BE2C (cell line): Measurements from ENCODE around the gene MCOLN1.

Experiments used
- DNase-seq: peaks from one replicate; pipeline ENCODE4 v3.0.0-alpha.2; 2020
- H3K27me3 ChIP-seq: fragments of 250-450 bp; sonication (Bioruptor Pico); 2 replicates; pipeline ENCODE4 v1.5.1; 2020; ENCODE audit warnings: mild to moderate bottlenecking
- H3K36me3 ChIP-seq: fragments of 250-450 bp; sonication (Bioruptor Pico); 2 replicates; pipeline ENCODE4 v1.5.1; 2020; ENCODE audit warnings: mild to moderate bottlenecking
- H3K4me1 ChIP-seq: fragments of 250-450 bp; sonication (Bioruptor Pico); 2 replicates; pipeline ENCODE4 v1.5.1; 2020
- H3K4me3 ChIP-seq: 2 replicates; pipeline ENCODE4 v1.5.1; 2011; ENCODE audit warnings: low read depth, low read length
- H3K9me3 ChIP-seq: fragments of 250-450 bp; sonication (Bioruptor Pico); 2 replicates; pipeline ENCODE4 v1.5.1; 2020
- TF ChIP-seq, protein P1 (sequence below): IDR thresholded peaks from 2 replicates; pipeline ENCODE4 v1.5.1; 2012; ENCODE audit warnings: mild to moderate bottlenecking, low read depth, low read length

MCOLN1 gene

DNA sequence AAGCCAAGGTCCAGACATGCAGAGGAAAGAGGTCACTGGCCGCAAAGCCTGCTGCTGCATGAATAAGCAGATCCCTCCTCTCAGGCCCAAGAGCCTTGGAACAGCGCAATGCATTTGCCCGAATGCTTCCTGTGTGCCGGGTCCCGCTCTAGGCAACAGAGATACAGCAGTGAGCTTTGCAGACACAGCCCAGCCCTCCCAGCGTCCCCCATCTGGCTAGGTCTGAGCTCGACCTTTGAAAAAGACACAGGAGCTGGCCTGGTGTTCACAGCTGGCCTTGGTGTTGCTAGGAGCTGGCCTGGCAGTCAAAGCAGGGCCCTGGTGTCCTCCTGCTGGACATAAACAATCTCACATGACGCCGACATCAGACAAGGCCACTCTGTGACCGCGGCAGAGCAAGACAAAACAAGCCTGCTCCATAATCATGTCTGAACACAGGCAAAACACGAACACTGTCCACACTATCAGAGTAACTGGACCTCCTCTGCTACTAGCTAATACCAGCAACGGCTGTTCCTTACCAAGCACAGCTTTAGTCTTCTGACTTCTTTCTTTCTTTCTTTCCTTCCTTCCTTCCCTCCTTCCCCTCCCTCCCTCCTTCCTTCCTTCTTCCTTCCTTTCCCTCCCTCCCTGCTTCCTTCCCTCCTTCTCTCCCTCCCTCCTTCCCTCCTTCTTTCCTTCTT, 27.9 kb upstream of the MCOLN1 start:
- H3K4me1 ChIP-seq: peaks cover under 1% of the 10 kb centered on the region
- H3K4me3 ChIP-seq: no peak overlapping the region
- no peak for DNase-seq
- H3K27me3 ChIP-seq: no peaks in the 10 kb centered on the region
- TF ChIP-seq, protein P1, sequence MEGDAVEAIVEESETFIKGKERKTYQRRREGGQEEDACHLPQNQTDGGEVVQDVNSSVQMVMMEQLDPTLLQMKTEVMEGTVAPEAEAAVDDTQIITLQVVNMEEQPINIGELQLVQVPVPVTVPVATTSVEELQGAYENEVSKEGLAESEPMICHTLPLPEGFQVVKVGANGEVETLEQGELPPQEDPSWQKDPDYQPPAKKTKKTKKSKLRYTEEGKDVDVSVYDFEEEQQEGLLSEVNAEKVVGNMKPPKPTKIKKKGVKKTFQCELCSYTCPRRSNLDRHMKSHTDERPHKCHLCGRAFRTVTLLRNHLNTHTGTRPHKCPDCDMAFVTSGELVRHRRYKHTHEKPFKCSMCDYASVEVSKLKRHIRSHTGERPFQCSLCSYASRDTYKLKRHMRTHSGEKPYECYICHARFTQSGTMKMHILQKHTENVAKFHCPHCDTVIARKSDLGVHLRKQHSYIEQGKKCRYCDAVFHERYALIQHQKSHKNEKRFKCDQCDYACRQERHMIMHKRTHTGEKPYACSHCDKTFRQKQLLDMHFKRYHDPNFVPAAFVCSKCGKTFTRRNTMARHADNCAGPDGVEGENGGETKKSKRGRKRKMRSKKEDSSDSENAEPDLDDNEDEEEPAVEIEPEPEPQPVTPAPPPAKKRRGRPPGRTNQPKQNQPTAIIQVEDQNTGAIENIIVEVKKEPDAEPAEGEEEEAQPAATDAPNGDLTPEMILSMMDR: no peak
- H3K36me3 ChIP-seq: no peaks in the 10 kb centered on the region
- no peaks in the 10 kb centered on the region for H3K9me3 ChIP-seq

DNA sequence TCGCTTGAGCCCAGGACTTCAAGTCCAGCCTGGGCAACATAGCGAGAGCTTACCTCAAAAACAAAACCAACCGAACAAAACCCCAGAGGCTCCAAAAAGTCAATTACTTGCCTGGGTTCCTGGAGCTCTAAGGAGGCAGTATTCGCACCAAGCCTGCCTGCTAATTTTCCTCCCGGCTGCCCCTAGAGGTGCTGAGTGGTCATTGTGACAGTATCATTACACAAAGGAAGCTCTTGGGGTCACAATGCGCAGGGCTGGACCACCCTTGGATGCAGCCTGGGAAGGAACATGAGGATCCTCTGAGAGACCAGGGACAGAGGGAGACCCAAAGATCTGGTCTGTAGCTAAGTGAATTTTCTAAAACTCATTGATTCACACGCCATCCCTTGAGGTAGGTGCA, 25.1 kb upstream of the MCOLN1 start:
- Histone ChIP-seq H3K4me1 (no peaks in the 10 kb centered on the region), H3K9me3 (no peaks in the 10 kb centered on the region), H3K27me3 (no peaks in the 10 kb centered on the region), H3K4me3 (no peak overlapping the region), H3K36me3 (no peaks in the 10 kb centered on the region)
- TF ChIP-seq, protein P1: peak; percentile 56
- peak; percentile 23 for DNase-seq

DNA sequence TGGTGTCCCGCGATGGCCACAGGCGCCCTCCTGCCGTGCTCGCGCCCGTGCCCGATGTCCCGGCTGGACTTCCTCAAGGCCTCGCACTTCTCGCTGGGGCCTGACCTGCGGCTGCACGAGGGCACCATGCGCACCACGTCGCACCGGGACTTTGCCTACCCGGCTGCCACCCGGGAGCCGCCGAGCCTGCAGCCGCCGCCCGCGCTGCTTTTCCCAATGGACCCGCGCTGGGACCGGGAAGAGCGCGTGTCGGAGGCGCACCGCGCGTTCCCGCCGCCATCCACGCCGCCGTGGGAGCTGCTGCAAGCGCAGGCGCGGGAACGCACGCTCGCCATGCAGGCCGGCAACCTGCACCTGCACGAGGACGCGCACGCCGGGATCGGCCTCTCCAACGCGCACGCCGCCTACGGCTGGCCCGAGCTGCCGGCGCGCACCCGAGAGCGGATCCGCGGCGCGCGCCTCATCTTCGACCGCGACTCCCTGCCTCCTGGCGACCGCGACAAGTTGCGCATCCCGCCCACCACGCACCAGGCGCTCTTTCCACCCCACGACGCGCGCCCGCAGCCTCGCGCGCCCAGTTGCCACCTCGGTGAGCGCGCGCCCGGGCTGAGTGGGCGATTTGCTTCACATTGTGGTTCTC, 21.5 kb upstream of the MCOLN1 start:
- DNase-seq: peak; percentile 83
- Histone ChIP-seq H3K36me3 (no peaks in the 10 kb centered on the region), H3K9me3 (no peaks in the 10 kb centered on the region), H3K27me3 (no peaks in the 10 kb centered on the region), H3K4me1 (0 out of 2 replicates have a peak, but pooled peaks cover 4% of the 10 kb centered on the region), H3K4me3 (peak overlapping the region; percentile 39)
- TF ChIP-seq, protein P1: 0 out of 2 replicates have a peak, but pooled peaks have one; percentile 5

DNA sequence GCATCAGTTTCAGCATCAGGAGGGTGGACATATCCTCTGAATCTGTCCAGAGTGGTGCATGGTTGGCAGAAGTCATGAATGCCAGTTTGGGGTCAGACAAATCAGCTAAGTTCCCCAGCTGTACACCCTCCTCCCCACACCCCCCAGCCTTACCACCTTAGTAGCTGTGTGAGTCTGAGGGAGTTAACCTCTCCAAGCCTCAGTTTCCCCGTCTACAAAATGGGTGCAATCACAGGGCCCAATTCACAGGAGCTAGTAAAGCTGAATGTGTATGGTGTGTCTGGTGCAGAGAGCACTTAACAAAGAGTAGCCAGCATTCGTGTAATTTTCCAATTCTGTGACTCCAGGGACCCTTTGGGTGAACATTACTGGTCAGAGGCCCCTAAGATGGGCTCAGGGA, 19.9 kb upstream of the MCOLN1 start:
- Histone ChIP-seq H3K4me3 (no peak overlapping the region), H3K9me3 (no peaks in the 10 kb centered on the region), H3K27me3 (no peaks in the 10 kb centered on the region), H3K36me3 (no peaks in the 10 kb centered on the region), H3K4me1 (peaks cover 8% of the 10 kb centered on the region; the same call in 1 of the 2 replicates)
- TF ChIP-seq, protein P1: no peak
- DNase-seq: no peak

DNA sequence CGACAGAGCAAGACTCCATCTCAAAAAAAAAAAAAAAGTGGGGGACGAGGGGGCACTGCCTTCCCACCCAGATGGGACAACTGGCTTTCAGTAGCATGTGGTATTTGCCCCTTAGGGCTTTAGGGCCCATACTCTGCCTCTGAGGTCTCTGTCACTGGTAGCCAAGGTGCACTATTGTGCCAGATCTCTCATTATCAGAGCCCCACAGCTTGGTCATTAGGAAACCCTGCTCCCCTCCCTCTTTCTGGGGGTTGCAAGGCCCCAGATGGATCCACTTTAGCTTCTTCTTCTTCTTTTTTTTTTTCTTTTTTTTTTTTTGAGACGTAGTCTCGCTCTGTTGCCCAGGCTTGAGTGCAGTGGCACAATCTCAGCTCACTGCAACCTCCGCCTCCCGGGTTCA, 17.7 kb upstream of the MCOLN1 start:
- TF ChIP-seq, protein P1: no peak
- no peaks in the 10 kb centered on the region for H3K36me3 ChIP-seq
- H3K4me1 ChIP-seq: peaks cover 14% of the 10 kb centered on the region
- H3K9me3 ChIP-seq: no peaks in the 10 kb centered on the region
- no peak overlapping the region for H3K4me3 ChIP-seq
- H3K27me3 ChIP-seq: no peaks in the 10 kb centered on the region
- DNase-seq: no peak

DNA sequence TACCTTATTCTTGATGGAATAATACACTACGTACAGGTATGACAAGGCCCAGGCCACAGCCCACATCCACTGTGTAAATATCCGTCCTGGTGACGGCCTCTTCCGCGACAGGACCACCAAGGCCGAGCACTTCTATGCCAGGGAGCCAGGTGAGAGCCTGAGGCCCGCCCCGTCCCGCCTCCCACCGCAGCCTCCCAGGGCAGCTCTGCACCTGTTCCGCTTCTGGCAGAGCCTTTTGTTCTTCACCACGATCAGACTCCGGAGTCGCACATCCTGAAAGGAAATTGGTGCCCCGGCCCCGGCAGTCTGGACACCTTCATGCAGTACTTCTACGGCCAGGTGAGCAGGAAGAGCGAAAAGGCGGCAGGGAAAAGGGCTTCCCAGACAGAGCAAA, 17.1 kb upstream of the MCOLN1 start:
- H3K9me3 ChIP-seq: no peaks in the 10 kb centered on the region
- no peaks in the 10 kb centered on the region for H3K36me3 ChIP-seq
- peak overlapping the region; percentile 50 for H3K4me3 ChIP-seq
- TF ChIP-seq, protein P1: no peak
- peaks cover 14% of the 10 kb centered on the region for H3K4me1 ChIP-seq
- no peaks in the 10 kb centered on the region for H3K27me3 ChIP-seq
- DNase-seq: no peak
